K562 (cell line): ENCODE measurements around the gene FBN1. TPM values are rescaled to one million over a fixed set of nuclear protein-coding genes. Genes with fewer than 3 reads are reported as not detected.

Experiments used
- ATAC-seq: fragments of 200-7000 bp; cut with Tn5 transposase; 3 replicates; pipeline ENCODE4 v1.9.1; 2020; ENCODE audit warnings: moderate library complexity
- BruUV-seq: library from RNA; stranded (reverse); fragments of 400-500 nt; replicated peaks from 2 replicates; lab custom pipeline; 2021; lab: Mats Ljungman, UMichigan
- CTCF ChIA-PET: fragments of 300-600 bp; formaldehyde crosslinking; extraction: SDS; loops from one replicate; lab custom pipeline; 2021; ENCODE audit warnings: low intra/inter-chr PET ratio; lab: Yijun Ruan, JAX
- POLR2A ChIA-PET: fragments of 300-600, 350-650 bp; sonication (Branson Sonifier 250); formaldehyde crosslinking; extraction: SDS; loops from one replicate; lab custom pipeline; 2021; ENCODE audit warnings: antibody characterized with exemption, inconsistent platforms; lab: Yijun Ruan, JAX
- DNase-seq, 4 experiments: peaks; one replicate each; pipeline versions ENCODE4 v3.0.0 to v3.0.0-alpha.2; 2011 to 2018; ENCODE audit warnings: low spot score in 3 of 4, mixed read lengths in 3 of 4; ENCODE audit errors: extremely low read depth in 1 of 4
- FAIRE-seq: peaks from 2 replicates; lab custom pipeline; 2011; peaks lifted over from hg19 to GRCh38; lab: Jason Lieb, UNC
- H2AFZ ChIP-seq: 2 replicates; pipeline ENCODE4 v1.6.0; 2011; ENCODE audit warnings: low read depth, low read length, control low read depth, inconsistent platforms
- H3K27ac ChIP-seq: fragments of 200-600 bp; 3 replicates; pipeline ENCODE4 v1.8.0; 2011; ENCODE audit warnings: low read depth, mild to moderate bottlenecking, control low read depth, inconsistent platforms, low read length, moderate library complexity, mixed read lengths; ENCODE audit errors: extremely low read depth
- H3K27me3 ChIP-seq, 2 experiments: fragments of 300-600 bp in 1 of 2; 2 replicates in 1 of 2; 3 replicates in 1 of 2; pipeline versions ENCODE4 v1.6.0 to v1.8.0; 2011; ENCODE audit warnings: inconsistent platforms in 2 of 2, low read length in 2 of 2, mild to moderate bottlenecking in 1 of 2, mixed read lengths in 1 of 2, moderate library complexity in 1 of 2; ENCODE audit not compliant: control insufficient read depth in 2 of 2, insufficient read depth in 2 of 2
- H3K36me3 ChIP-seq: fragments of 300-600 bp; 3 replicates; pipeline ENCODE4 v1.8.0; 2011; ENCODE audit warnings: mild to moderate bottlenecking, low read length, inconsistent platforms; ENCODE audit not compliant: control insufficient read depth, insufficient read depth
- H3K4me1 ChIP-seq, 2 experiments: fragments of 200-600 bp in 1 of 2; replicated peaks in 1 of 2; 2 replicates in 1 of 2; 3 replicates in 1 of 2; pipeline versions ENCODE4 v1.5.1 to v1.8.0; 2011; ENCODE audit warnings: inconsistent platforms in 2 of 2, low read length in 2 of 2, mild to moderate bottlenecking in 1 of 2, mixed read lengths in 1 of 2, moderate library complexity in 1 of 2; ENCODE audit not compliant: control insufficient read depth in 2 of 2, insufficient read depth in 2 of 2
- H3K4me2 ChIP-seq: 2 replicates; pipeline ENCODE4 v1.6.1; 2011; ENCODE audit warnings: low read length, control low read depth, inconsistent platforms, mixed read lengths; ENCODE audit not compliant: insufficient read depth
- H3K4me3 ChIP-seq: fragments of 200-600 bp; sonication (generic), shearing (Covaris generic); 2 replicates; pipeline ENCODE4 v1.5.1; 2016; ENCODE audit warnings: control low read depth, inconsistent platforms
- H3K79me2 ChIP-seq: fragments of 200-600 bp; 3 replicates; pipeline ENCODE4 v1.8.0; 2011; ENCODE audit warnings: low read length, inconsistent platforms; ENCODE audit not compliant: control insufficient read depth, insufficient read depth
- H3K9ac ChIP-seq, 2 experiments: 2 replicates each; pipeline versions ENCODE4 v1.6.0 to v1.6.1; 2011; ENCODE audit warnings: low read depth in 2 of 2, low read length in 2 of 2, control low read depth in 1 of 2, inconsistent platforms in 1 of 2, mild to moderate bottlenecking in 1 of 2, mixed read lengths in 1 of 2; ENCODE audit not compliant: insufficient read depth in 1 of 2
- H3K9me1 ChIP-seq: one replicate; pipeline ENCODE4 v1.6.0; 2011; ENCODE audit warnings: inconsistent platforms, mild to moderate bottlenecking, low read length, moderate library complexity; ENCODE audit not compliant: control insufficient read depth, insufficient read depth
- H3K9me3 ChIP-seq: replicated peaks from 2 replicates; pipeline ENCODE4 v1.5.1; 2011; ENCODE audit warnings: low read depth, low read length, inconsistent platforms; ENCODE audit not compliant: control insufficient read depth, insufficient read depth
- H4K20me1 ChIP-seq: replicated peaks from 2 replicates; pipeline ENCODE4 v1.6.1; 2011; ENCODE audit warnings: low read length, inconsistent platforms, mixed read lengths; ENCODE audit not compliant: control insufficient read depth, insufficient read depth
- ELF2 ChIP-seq: fragments of 250-450 bp; sonication (Bioruptor Pico); IDR thresholded peaks from 2 replicates; pipeline ENCODE4 v1.5.0; 2021; ENCODE audit warnings: mild to moderate bottlenecking
- HMG20A ChIP-seq: fragments of 450-650 bp; formaldehyde crosslinking; conservative IDR thresholded peaks from 2 replicates; pipeline ENCODE4 v1.4.0; 2020; ENCODE audit warnings: mild to moderate bottlenecking, mixed read lengths
- ILF3 ChIP-seq: fragments of 450-650 bp; IDR thresholded peaks from 2 replicates; pipeline ENCODE4 v1.6.1; 2018; ENCODE audit warnings: antibody characterized with exemption, mild to moderate bottlenecking, moderate library complexity, borderline replicate concordance
- PYGO2 ChIP-seq: fragments of 450-650 bp; IDR thresholded peaks from 2 replicates; pipeline ENCODE4 v1.6.1; 2016; ENCODE audit warnings: mild to moderate bottlenecking, missing genetic modification characterization, moderate library complexity, missing compliant biosample characterization
- ZNF75A ChIP-seq: fragments of 450-650 bp; formaldehyde crosslinking; IDR thresholded peaks from 2 replicates; pipeline ENCODE4 v1.4.0; 2020; ENCODE audit warnings: mild to moderate bottlenecking
- WGBS: fragments of 100-300 bp; shearing (Covaris generic); methylation state at CpG from one replicate; pipeline ENCODE4 v1.1.6; 2016; ENCODE audit warnings: low coverage, mixed read lengths; ENCODE audit not compliant: insufficient coverage; ENCODE audit errors: missing lambda C conversion rate; 5-methylcytosine and 5-hydroxymethylcytosine counted together
- in situ Hi-C: fragments of 300-500 bp; cut with MboI; formaldehyde crosslinking; loops from 4 replicates; pipeline ENCODE4 v1.15.0; 2018; ENCODE audit warnings: inconsistent platforms, mixed read lengths
- intact Hi-C: fragments of 100-400 bp; cut with micrococcal nuclease; formaldehyde crosslinking; loops from 2 replicates; pipeline ENCODE4 v1.14.2; 2022
- polyA plus RNA-seq, 8 experiments: library from polyadenylated mRNA; depleted of rRNA in 4 of 8; stranded (reverse) in 5 of 8; unstranded in 3 of 8; fragments of >200 nt; fragmentation: Nextera tagmentation in 2 of 8; fragmentation: Illumina TruSeq in 1 of 8; extraction: Ambion mirVana in 2 of 8; extraction: Trizol in 1 of 8; gene quantifications; 2 replicates each; pipeline versions ENCODE4 v1.2.1 to v1.2.3, GENCODE V29; 2011 to 2014; ENCODE audit warnings: inconsistent platforms in 1 of 8, missing spikeins in 1 of 8
- total RNA-seq, 7 experiments: library from RNA; depleted of rRNA in 6 of 7; stranded (reverse); fragments of >200 nt in 6 of 7; fragmentation: Illumina TruSeq in 2 of 7; extraction: Trizol in 2 of 7; gene quantifications; 2 replicates each; pipeline versions ENCODE4 v1.2.1 to v1.2.3, GENCODE V29; 2011 to 2021; ENCODE audit warnings: low replicate concordance in 1 of 7
- TF ChIP-seq, protein P1 (sequence below): fragments of 250-450 bp; sonication (Bioruptor Pico); IDR thresholded peaks from 2 replicates; pipeline ENCODE4 v1.5.1; 2021; ENCODE audit warnings: mild to moderate bottlenecking

The FBN1 gene
- total and polyA plus RNA-seq, 9 of the 15 experiments (the other 6 are each of a cell fraction or from before 2014, with no cell fraction given), result 0.15 to 1.2 (median 0.60) TPM

DNA sequence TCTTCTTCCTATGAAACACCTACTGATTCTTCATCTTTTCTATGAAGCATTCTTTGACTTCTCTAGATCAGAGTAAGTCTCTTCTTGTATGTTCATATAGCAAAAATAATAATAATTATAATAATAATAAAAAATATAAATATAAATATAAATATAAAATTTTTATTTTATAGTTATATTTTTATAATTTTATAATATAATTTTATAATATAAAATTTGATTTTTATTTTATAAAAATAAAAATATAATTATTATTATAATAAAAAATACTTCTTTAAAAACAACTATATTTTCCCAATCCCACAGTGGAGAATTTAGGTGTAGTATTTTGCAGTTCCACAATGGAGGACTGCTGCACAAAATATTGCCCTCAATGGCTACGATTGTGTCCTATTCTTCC, 279.9 kb downstream of the FBN1 start:
- Histone ChIP-seq H3K9ac (no peak overlapping the region), H3K4me2 (no peak overlapping the region), H3K9me3 (no peaks in the 10 kb centered on the region; the same call in none of the 2 replicates), H3K9me1 (no peaks in the 10 kb centered on the region), H3K27ac (no peak overlapping the region), H2AFZ (no peak overlapping the region), H3K79me2 (no peaks in the 10 kb centered on the region), H3K27me3 (no peaks in the 10 kb centered on the region; a peak in 1 of 5 replicates), H3K4me3 (no peak overlapping the region), H4K20me1 (no peaks in the 10 kb centered on the region), H3K36me3 (no peaks in the 10 kb centered on the region), H3K4me1 (peaks cover 0 to 6% of the 10 kb centered on the region in 2 experiments; a peak in 2 of 5 replicates)
- no peak for ATAC-seq
- no TSS peak for BruUV-seq
- POLR2A ChIA-PET, result no interaction called here
- TF ChIP-seq ZNF75A (CRISPR knock-in tag), result no peak
- TF ChIP-seq PYGO2 (tag), result no peak
- no peak for TF ChIP-seq HMG20A (CRISPR knock-in tag)
- TF ChIP-seq ELF2, result no peak
- TF ChIP-seq ILF3, result no peak
- TF ChIP-seq, protein P1, sequence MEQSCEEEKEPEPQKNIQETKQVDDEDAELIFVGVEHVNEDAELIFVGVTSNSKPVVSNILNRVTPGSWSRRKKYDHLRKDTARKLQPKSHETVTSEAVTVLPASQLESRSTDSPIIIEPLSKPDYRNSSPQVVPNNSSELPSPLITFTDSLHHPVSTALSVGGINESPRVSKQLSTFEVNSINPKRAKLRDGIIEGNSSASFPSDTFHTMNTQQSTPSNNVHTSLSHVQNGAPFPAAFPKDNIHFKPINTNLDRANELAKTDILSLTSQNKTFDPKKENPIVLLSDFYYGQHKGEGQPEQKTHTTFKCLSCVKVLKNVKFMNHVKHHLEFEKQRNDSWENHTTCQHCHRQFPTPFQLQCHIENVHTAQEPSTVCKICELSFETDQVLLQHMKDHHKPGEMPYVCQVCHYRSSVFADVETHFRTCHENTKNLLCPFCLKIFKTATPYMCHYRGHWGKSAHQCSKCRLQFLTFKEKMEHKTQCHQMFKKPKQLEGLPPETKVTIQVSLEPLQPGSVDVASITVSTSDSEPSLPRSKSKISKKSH, result no peak
- no peak for FAIRE-seq
- no peak for DNase-seq
- 9% methylated on average over 1 of the region's 1 CpG for WGBS
- in situ Hi-C loops, result loop anchor here (25.0 kb wide), 2 partner anchors 447 to 1772 kb away; partner anchors contain the start of gene CEP152
- intact Hi-C loops, result no loop called here
- CTCF ChIA-PET, result no interaction called here
